Mesenchymal stem cell (in vitro differentiated cells and primary cell): Measurements from ENCODE around the gene ALDH4A1.

Source experiments
- DNase-seq: peaks from one replicate; pipeline ENCODE4 v3.0.0-alpha.2; 2013
- H2AFZ ChIP-seq: one replicate; pipeline ENCODE4 v1.6.1; 2013; ENCODE audit warnings: low read depth, mild to moderate bottlenecking, control low read depth, inconsistent platforms, low read length, moderate library complexity
- H2AK5ac ChIP-seq: 2 replicates; pipeline ENCODE4 v1.6.1; 2013; ENCODE audit warnings: low read length, moderate library complexity, mild to moderate bottlenecking, inconsistent platforms; ENCODE audit not compliant: severe bottlenecking
- H2BK120ac ChIP-seq: one replicate; pipeline ENCODE4 v1.6.1; 2013; ENCODE audit warnings: low read depth, mild to moderate bottlenecking, inconsistent platforms, low read length, moderate library complexity
- H2BK12ac ChIP-seq, 2 experiments: one replicate each; pipeline ENCODE4 v1.6.1; 2013; ENCODE audit warnings: inconsistent platforms in 2 of 2, low read length in 2 of 2, mild to moderate bottlenecking in 2 of 2, moderate library complexity in 2 of 2, control low read depth in 1 of 2
- H2BK15ac ChIP-seq: one replicate; pipeline ENCODE4 v1.6.1; 2013; ENCODE audit warnings: mild to moderate bottlenecking, low read depth, inconsistent platforms; ENCODE audit not compliant: poor library complexity, severe bottlenecking
- H2BK5ac ChIP-seq: 2 replicates; pipeline ENCODE4 v1.6.1; 2013; ENCODE audit warnings: low read depth, mild to moderate bottlenecking, low read length, control low read depth, inconsistent platforms; ENCODE audit not compliant: poor library complexity, severe bottlenecking
- H3K14ac ChIP-seq, 2 experiments: one replicate each; pipeline ENCODE4 v1.6.1; 2013; ENCODE audit warnings: inconsistent platforms in 2 of 2, low read length in 2 of 2, control low read depth in 1 of 2, mild to moderate bottlenecking in 1 of 2, moderate library complexity in 1 of 2
- H3K18ac ChIP-seq, 2 experiments: one replicate each; pipeline ENCODE4 v1.6.1; 2013; ENCODE audit warnings: inconsistent platforms in 2 of 2, low read length in 2 of 2, control low read depth in 1 of 2, low read depth in 1 of 2, mild to moderate bottlenecking in 1 of 2
- H3K23ac ChIP-seq, 2 experiments: one replicate each; pipeline ENCODE4 v1.6.1; 2013; ENCODE audit warnings: inconsistent platforms in 2 of 2, low read length in 2 of 2, mild to moderate bottlenecking in 2 of 2, moderate library complexity in 2 of 2, control low read depth in 1 of 2
- H3K27ac ChIP-seq: 2 replicates; pipeline ENCODE4 v1.5.1; 2013; ENCODE audit warnings: mild to moderate bottlenecking, moderate library complexity, low read length, control low read depth, inconsistent platforms; ENCODE audit not compliant: poor library complexity, severe bottlenecking
- H3K27me3 ChIP-seq, 2 experiments: 2 replicates each; pipeline versions ENCODE4 v1.6.1 to v1.7.0; 2013; ENCODE audit warnings: low read length in 2 of 2, mild to moderate bottlenecking in 2 of 2, moderate library complexity in 2 of 2, control low read depth in 1 of 2, inconsistent platforms in 1 of 2; ENCODE audit not compliant: control insufficient read depth in 1 of 2, insufficient read depth in 1 of 2
- H3K36me3 ChIP-seq, 2 experiments: 2 replicates each; pipeline versions ENCODE4 v1.6.1 to v1.7.0; 2013; ENCODE audit warnings: low read length in 2 of 2, control low read depth in 1 of 2, inconsistent platforms in 1 of 2, low read depth in 1 of 2, mild to moderate bottlenecking in 1 of 2; ENCODE audit not compliant: insufficient read depth in 2 of 2, control insufficient read depth in 1 of 2
- H3K4ac ChIP-seq, 2 experiments: one replicate each; pipeline ENCODE4 v1.6.1; 2013; ENCODE audit warnings: inconsistent platforms in 2 of 2, low read length in 2 of 2, mild to moderate bottlenecking in 2 of 2, moderate library complexity in 2 of 2, control low read depth in 1 of 2, low read depth in 1 of 2
- H3K4me1 ChIP-seq: 2 replicates; pipeline ENCODE4 v1.6.1; 2013; ENCODE audit warnings: low read depth, low read length, control low read depth; ENCODE audit not compliant: control insufficient read depth, insufficient read depth
- H3K4me2 ChIP-seq: 2 replicates; pipeline ENCODE4 v1.6.1; 2013; ENCODE audit warnings: low read length, mild to moderate bottlenecking, inconsistent platforms; ENCODE audit not compliant: poor library complexity, severe bottlenecking
- H3K4me3 ChIP-seq, 2 experiments: 2 replicates each; pipeline versions ENCODE4 v1.5.1 to v1.7.0; 2013; ENCODE audit warnings: low read length in 2 of 2, mild to moderate bottlenecking in 2 of 2, control low read depth in 1 of 2, low read depth in 1 of 2; ENCODE audit not compliant: insufficient read depth in 1 of 2
- H3K79me1 ChIP-seq: replicated peaks from 2 replicates; pipeline ENCODE4 v1.6.1; 2013; ENCODE audit warnings: mild to moderate bottlenecking, control low read depth, low read length, inconsistent platforms; ENCODE audit not compliant: poor library complexity, severe bottlenecking
- H3K9ac ChIP-seq: 2 replicates; pipeline ENCODE4 v1.7.0; 2013; ENCODE audit warnings: mild to moderate bottlenecking, low read length, moderate library complexity
- H3K9me3 ChIP-seq: 2 replicates; pipeline ENCODE4 v1.7.0; 2013; ENCODE audit warnings: mild to moderate bottlenecking, low read length; ENCODE audit not compliant: control insufficient read depth
- H4K8ac ChIP-seq: one replicate; pipeline ENCODE4 v1.6.1; 2013; ENCODE audit warnings: inconsistent platforms, mild to moderate bottlenecking, low read length, moderate library complexity
- H4K91ac ChIP-seq: one replicate; pipeline ENCODE4 v1.6.1; 2013; ENCODE audit warnings: mild to moderate bottlenecking, low read length, inconsistent platforms
- WGBS: methylation state at CpG from one replicate; pipeline ENCODE4 v1.1.7; 2013; ENCODE audit warnings: mixed read lengths; 5-methylcytosine and 5-hydroxymethylcytosine counted together

ALDH4A1 gene

DNA sequence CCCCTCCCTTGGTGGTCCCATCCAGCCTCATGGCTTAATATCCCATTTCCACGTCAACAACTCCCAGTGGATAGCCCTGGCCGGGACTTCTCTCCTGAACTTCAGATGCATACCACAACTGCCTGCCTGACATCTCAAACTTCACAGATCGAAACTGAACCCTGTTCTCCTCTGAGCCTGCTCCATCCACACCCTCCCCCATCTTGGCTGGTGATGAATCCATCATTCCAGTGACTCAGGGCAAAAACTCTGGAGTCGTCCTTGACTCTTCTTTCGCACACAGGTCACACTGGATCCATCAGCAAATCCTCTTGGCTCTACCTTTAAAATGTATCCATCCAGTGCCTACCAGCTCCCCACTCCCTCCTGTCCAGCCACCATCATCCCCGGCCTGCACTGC is 46.8 kb downstream of the ALDH4A1 start:
- no peak overlapping the region for H2AFZ ChIP-seq
- H3K36me3 ChIP-seq: no peaks in the 10 kb centered on the region
- peaks cover 3 to 44% of the 10 kb centered on the region in 2 experiments for H3K27me3 ChIP-seq
- no peak overlapping the region for H3K14ac ChIP-seq
- H3K4me3 ChIP-seq: no peak overlapping the region
- H4K91ac ChIP-seq: no peak overlapping the region
- 68% methylated on average over 6 of the region's 6 CpGs for WGBS
- no peak overlapping the region for H3K23ac ChIP-seq
- no peak overlapping the region for H3K18ac ChIP-seq
- H3K27ac ChIP-seq: no peak overlapping the region
- H4K8ac ChIP-seq: no peak overlapping the region
- H3K9ac ChIP-seq: no peak overlapping the region
- H3K4ac ChIP-seq: no peak overlapping the region
- H2AK5ac ChIP-seq: no peak overlapping the region
- H2BK120ac ChIP-seq: no peak overlapping the region
- H2BK15ac ChIP-seq: no peak overlapping the region
- H3K4me2 ChIP-seq: no peak overlapping the region
- H3K79me1 ChIP-seq: no peaks in the 10 kb centered on the region
- no peak for DNase-seq
- H2BK12ac ChIP-seq: no peak overlapping the region
- H3K4me1 ChIP-seq: peaks cover 1% of the 10 kb centered on the region
- H2BK5ac ChIP-seq: no peak overlapping the region
- no peaks in the 10 kb centered on the region for H3K9me3 ChIP-seq

- Histone ChIP-seq H3K4me3 (no peak overlapping the region), H3K4me1 (peaks cover 1% of the 10 kb centered on the region), H2BK120ac (no peak overlapping the region), H2AFZ (no peak overlapping the region), H3K79me1 (no peaks in the 10 kb centered on the region), H4K91ac (no peak overlapping the region), H3K23ac (no peak overlapping the region), H2BK5ac (no peak overlapping the region), H4K8ac (no peak overlapping the region), H3K4me2 (no peak overlapping the region), H3K9ac (no peak overlapping the region), H3K27ac (no peak overlapping the region), H3K9me3 (no peaks in the 10 kb centered on the region), H3K36me3 (no peaks in the 10 kb centered on the region), H3K14ac (no peak overlapping the region), H3K27me3 (peaks cover 3 to 52% of the 10 kb centered on the region in 2 experiments), H2BK15ac (no peak overlapping the region), H2BK12ac (no peak overlapping the region), H2AK5ac (no peak overlapping the region), H3K18ac (no peak overlapping the region), H3K4ac (no peak overlapping the region)
- no peak for DNase-seq
- WGBS: 93% methylated on average over 49 of the region's 49 CpGs
Observed at GRCh38 chr1:18854331-18855025, 47.9 kb downstream of the ALDH4A1 start.

- H2BK15ac ChIP-seq: no peak overlapping the region
- peaks cover 7 to 61% of the 10 kb centered on the region in 2 experiments for H3K27me3 ChIP-seq
- H2AFZ ChIP-seq: no peak overlapping the region
- no peak overlapping the region for H3K14ac ChIP-seq
- H3K79me1 ChIP-seq: no peaks in the 10 kb centered on the region
- no peaks in the 10 kb centered on the region for H3K9me3 ChIP-seq
- H2BK120ac ChIP-seq: no peak overlapping the region
- H3K4ac ChIP-seq: no peak overlapping the region
- no peaks in the 10 kb centered on the region for H3K36me3 ChIP-seq
- H3K4me3 ChIP-seq: no peak overlapping the region
- H3K4me2 ChIP-seq: no peak overlapping the region
- WGBS: 53% methylated on average over 5 of the region's 6 CpGs
- H4K91ac ChIP-seq: no peak overlapping the region
- no peak overlapping the region for H3K9ac ChIP-seq
- no peak overlapping the region for H2BK12ac ChIP-seq
- H4K8ac ChIP-seq: no peak overlapping the region
- DNase-seq: no peak
- H3K23ac ChIP-seq: no peak overlapping the region
- no peak overlapping the region for H3K27ac ChIP-seq
- H3K18ac ChIP-seq: no peak overlapping the region
- H2AK5ac ChIP-seq: no peak overlapping the region
- no peak overlapping the region for H2BK5ac ChIP-seq
- H3K4me1 ChIP-seq: peaks cover 1% of the 10 kb centered on the region
Observed at GRCh38 chr1:18852501-18852900, 49.9 kb downstream of the ALDH4A1 start.

- Histone ChIP-seq H2AFZ (no peak overlapping the region), H3K14ac (no peak overlapping the region), H3K23ac (no peak overlapping the region), H3K18ac (no peak overlapping the region), H3K27ac (no peak overlapping the region), H3K27me3 (peaks cover 16 to 59% of the 10 kb centered on the region in 2 experiments), H3K4me2 (no peak overlapping the region), H2BK5ac (no peak overlapping the region), H4K91ac (no peak overlapping the region), H3K9me3 (no peaks in the 10 kb centered on the region), H2AK5ac (no peak overlapping the region), H3K4me1 (peaks cover 1% of the 10 kb centered on the region), H3K36me3 (no peaks in the 10 kb centered on the region), H4K8ac (no peak overlapping the region), H3K4me3 (no peak overlapping the region), H2BK12ac (no peak overlapping the region), H2BK120ac (no peak overlapping the region), H3K9ac (no peak overlapping the region), H2BK15ac (no peak overlapping the region), H3K79me1 (no peaks in the 10 kb centered on the region), H3K4ac (no peak overlapping the region)
- 80% methylated on average over 11 of the region's 11 CpGs for whole genome bisulfite sequencing
- no peak for DNase-seq
Observed at GRCh38 chr1:18849261-18849711, 53.1 kb downstream of the ALDH4A1 start.
